ENCODE measurements around the gene SH3BP4. TPM values are rescaled to one million over a fixed set of nuclear protein-coding genes. Genes with fewer than 3 reads are reported as not detected.
A peak's percentile ranks its signal among the peaks of the same experiment; 100 is the strongest.

The SH3BP4 gene
- total RNA-seq, 4 donors from 2014 or later = 13.5 to 28.4 (median 20.1) TPM

GRCh38 chr2:234960175-234961088 is 8.6 kb downstream of the SH3BP4 start:
- Histone ChIP-seq H3K27me3 (no peaks in the 10 kb centered on the region), H3K36me3 (no peaks in the 10 kb centered on the region), H3K27ac (no peak overlapping the region), H3K4me3 (no peak overlapping the region), H3K9me3 (no peaks in the 10 kb centered on the region), H3K4me1 (peaks cover 3 to 7% of the 10 kb centered on the region in 2 donors)
- intact Hi-C loops (cut with DNase I; ENCODE audit: low total_unique reads) = no loop called here
- no peak for DNase-seq
- no peak for TF ChIP-seq POLR2A (IDR thresholded peaks at IDR 0.05)
- no peak for TF ChIP-seq CTCF (IDR thresholded peaks at IDR 0.05)

GRCh38 chr2:234961784-234962183 is 10.0 kb downstream of the SH3BP4 start:
- TF ChIP-seq POLR2A (IDR thresholded peaks at IDR 0.05) (no peak), CTCF (IDR thresholded peaks at IDR 0.05) (no peak)
- Histone ChIP-seq H3K4me3 (no peak overlapping the region), H3K27me3 (no peaks in the 10 kb centered on the region), H3K27ac (no peak overlapping the region), H3K4me1 (peaks cover 3 to 7% of the 10 kb centered on the region in 2 donors), H3K9me3 (no peaks in the 10 kb centered on the region), H3K36me3 (no peaks in the 10 kb centered on the region)
- no peak for DNase-seq
- intact Hi-C loops (cut with DNase I; ENCODE audit: low total_unique reads) = no loop called here

GRCh38 chr2:234963773-234964615 is 12.2 kb downstream of the SH3BP4 start:
- Histone ChIP-seq H3K36me3 (no peaks in the 10 kb centered on the region), H3K9me3 (no peaks in the 10 kb centered on the region), H3K27ac (peak overlapping the region in 1 of 2 donors; percentile 51), H3K4me1 (peaks cover 3 to 7% of the 10 kb centered on the region in 2 donors), H3K27me3 (no peaks in the 10 kb centered on the region), H3K4me3 (no peak overlapping the region)
- intact Hi-C loops (cut with DNase I; ENCODE audit: low total_unique reads) = no loop called here
- peak; percentile 72 to 73 for DNase-seq
- TF ChIP-seq POLR2A (IDR thresholded peaks at IDR 0.05) (no peak), CTCF (IDR thresholded peaks at IDR 0.05) (no peak)

- Histone ChIP-seq H3K9me3 (no peaks in the 10 kb centered on the region), H3K27ac (peak overlapping the region in 1 of 2 donors; percentile 51), H3K27me3 (no peaks in the 10 kb centered on the region), H3K4me1 (peaks cover 3 to 7% of the 10 kb centered on the region in 2 donors), H3K4me3 (no peak overlapping the region), H3K36me3 (no peaks in the 10 kb centered on the region)
- intact Hi-C loops (cut with DNase I; ENCODE audit: low total_unique reads) = no loop called here
- peak; percentile 2 to 15 for DNase-seq
- no peak for TF ChIP-seq POLR2A (IDR thresholded peaks at IDR 0.05)
- no peak for TF ChIP-seq CTCF (IDR thresholded peaks at IDR 0.05)
Measured at GRCh38 chr2:234964631-234965461, 13.0 kb downstream of the SH3BP4 start.

Data from uterus (tissue), 4 donors.